Vagina (tissue), 2 donors: ENCODE results near the gene ABTB1.

Experiments used
- CTCF ChIP-seq, 3 experiments: fragments of 450-650 bp in 2 of 3; fragments of 200-600 bp in 1 of 3; sonication (generic) in 1 of 3; IDR thresholded peaks; one replicate each; pipeline ENCODE4 v1.5.1; 2017 to 2019; ENCODE audit warnings: antibody characterized with exemption in 3 of 3, mild to moderate bottlenecking in 2 of 3, moderate library complexity in 2 of 3
- POLR2A ChIP-seq, 2 donors: fragments of 450-650 bp; IDR thresholded peaks; one replicate each; pipeline ENCODE4 v1.6.1; 2017; ENCODE audit warnings: antibody characterized with exemption in 2 of 2, mild to moderate bottlenecking in 2 of 2, moderate library complexity in 2 of 2
- POLR2AphosphoS5 ChIP-seq, 2 donors: sonication (generic); formaldehyde crosslinking; IDR thresholded peaks; one replicate each; pipeline ENCODE4 v1.9.0; 2017; ENCODE audit warnings: antibody characterized with exemption in 2 of 2, mild to moderate bottlenecking in 2 of 2, low read depth in 1 of 2; ENCODE audit not compliant: insufficient read depth in 1 of 2

GRCh38 chr3:127691974-127692373, 19.2 kb downstream of the ABTB1 start:
- TF ChIP-seq CTCF (IDR thresholded peaks at IDR 0.05), result no peak
- no peak for TF ChIP-seq POLR2AphosphoS5 (IDR thresholded peaks at IDR 0.05; ENCODE audit: insufficient read depth in 1 of 2, low read depth in 1 of 2)
- TF ChIP-seq POLR2A (IDR thresholded peaks at IDR 0.05), result no peak
